ENCODE results near the gene RNGTT.

The RNGTT gene

GRCh38 chr6:88872962-88873361 lies 90.5 kb downstream of the RNGTT start:
- DNase-seq (ENCODE audit: low read depth), result no peak
- no peak overlapping the region for H3K4me3 ChIP-seq (ENCODE audit: low read depth, low read length)
- TF ChIP-seq, protein P1, sequence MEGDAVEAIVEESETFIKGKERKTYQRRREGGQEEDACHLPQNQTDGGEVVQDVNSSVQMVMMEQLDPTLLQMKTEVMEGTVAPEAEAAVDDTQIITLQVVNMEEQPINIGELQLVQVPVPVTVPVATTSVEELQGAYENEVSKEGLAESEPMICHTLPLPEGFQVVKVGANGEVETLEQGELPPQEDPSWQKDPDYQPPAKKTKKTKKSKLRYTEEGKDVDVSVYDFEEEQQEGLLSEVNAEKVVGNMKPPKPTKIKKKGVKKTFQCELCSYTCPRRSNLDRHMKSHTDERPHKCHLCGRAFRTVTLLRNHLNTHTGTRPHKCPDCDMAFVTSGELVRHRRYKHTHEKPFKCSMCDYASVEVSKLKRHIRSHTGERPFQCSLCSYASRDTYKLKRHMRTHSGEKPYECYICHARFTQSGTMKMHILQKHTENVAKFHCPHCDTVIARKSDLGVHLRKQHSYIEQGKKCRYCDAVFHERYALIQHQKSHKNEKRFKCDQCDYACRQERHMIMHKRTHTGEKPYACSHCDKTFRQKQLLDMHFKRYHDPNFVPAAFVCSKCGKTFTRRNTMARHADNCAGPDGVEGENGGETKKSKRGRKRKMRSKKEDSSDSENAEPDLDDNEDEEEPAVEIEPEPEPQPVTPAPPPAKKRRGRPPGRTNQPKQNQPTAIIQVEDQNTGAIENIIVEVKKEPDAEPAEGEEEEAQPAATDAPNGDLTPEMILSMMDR (conservative IDR thresholded peaks at IDR 0.05; ENCODE audit: low read depth, low read length), result no peak

DNA sequence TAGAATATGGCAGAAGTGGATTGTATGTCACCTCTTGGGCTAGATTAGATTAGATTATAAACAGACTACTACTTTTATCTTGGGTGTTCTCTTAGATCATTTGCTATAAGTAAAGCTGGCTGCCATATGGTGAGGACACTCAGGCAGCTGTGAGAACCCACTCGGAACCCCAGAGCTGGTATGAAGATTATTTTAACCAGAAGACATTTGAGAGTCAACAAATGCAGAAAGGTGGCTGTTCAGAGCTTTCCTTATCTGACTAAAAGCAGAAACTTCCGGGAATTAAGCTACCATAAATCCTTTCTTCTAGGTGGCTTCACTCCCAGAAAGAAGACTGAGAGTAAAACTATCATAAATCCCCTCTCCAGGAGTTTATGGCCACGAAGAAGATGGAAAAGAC lies 91.9 kb downstream of the RNGTT start:
- TF ChIP-seq, protein P1 (conservative IDR thresholded peaks at IDR 0.05; ENCODE audit: low read depth, low read length), result no peak
- H3K4me3 ChIP-seq (ENCODE audit: low read depth, low read length), result no peak overlapping the region
- DNase-seq (ENCODE audit: low read depth), result no peak

GRCh38 chr6:88870717-88871330 lies 92.6 kb downstream of the RNGTT start:
- TF ChIP-seq, protein P1 (conservative IDR thresholded peaks at IDR 0.05; ENCODE audit: low read depth, low read length), result peak; percentile 66
- H3K4me3 ChIP-seq (ENCODE audit: low read depth, low read length), result no peak overlapping the region
- peak; percentile 85 for DNase-seq (ENCODE audit: low read depth)

DNA sequence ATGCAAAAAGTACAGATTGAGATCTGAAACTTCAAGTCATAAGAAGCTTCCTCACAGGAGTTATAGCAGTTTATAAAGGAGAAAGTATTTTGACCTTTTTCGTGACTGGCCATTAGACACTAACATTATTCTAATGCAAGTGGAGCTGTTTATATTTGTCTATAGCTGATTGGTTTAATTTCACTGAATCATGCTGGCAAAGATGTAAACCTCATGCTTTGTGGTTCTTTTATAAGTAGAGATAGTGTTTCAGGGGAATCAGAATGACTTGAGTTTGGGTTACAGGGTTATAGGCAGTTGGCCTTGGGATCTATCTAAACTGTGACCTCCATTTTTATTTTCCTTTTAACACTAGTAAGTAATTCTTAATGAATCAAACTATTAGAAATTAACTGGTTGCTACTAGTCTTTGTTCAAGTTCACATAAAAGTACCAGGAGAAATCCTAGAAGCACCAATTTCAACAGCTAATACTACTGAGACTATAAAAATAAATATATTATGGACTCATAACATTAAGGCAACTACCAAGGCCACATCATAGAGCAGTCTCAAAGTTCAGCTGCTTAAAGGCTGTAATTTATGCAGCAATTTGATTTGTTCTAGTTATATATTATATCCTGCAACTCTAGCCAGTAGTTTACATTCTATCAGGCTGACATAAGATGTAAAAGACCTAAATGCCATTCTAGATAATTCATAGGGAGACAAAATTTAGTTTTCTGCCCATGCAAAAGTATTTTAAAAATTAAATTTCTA lies 94.0 kb downstream of the RNGTT start:
- peak; percentile 41 for DNase-seq (ENCODE audit: low read depth)
- no peak overlapping the region for H3K4me3 ChIP-seq (ENCODE audit: low read depth, low read length)
- TF ChIP-seq, protein P1 (conservative IDR thresholded peaks at IDR 0.05; ENCODE audit: low read depth, low read length), result no peak

DNA sequence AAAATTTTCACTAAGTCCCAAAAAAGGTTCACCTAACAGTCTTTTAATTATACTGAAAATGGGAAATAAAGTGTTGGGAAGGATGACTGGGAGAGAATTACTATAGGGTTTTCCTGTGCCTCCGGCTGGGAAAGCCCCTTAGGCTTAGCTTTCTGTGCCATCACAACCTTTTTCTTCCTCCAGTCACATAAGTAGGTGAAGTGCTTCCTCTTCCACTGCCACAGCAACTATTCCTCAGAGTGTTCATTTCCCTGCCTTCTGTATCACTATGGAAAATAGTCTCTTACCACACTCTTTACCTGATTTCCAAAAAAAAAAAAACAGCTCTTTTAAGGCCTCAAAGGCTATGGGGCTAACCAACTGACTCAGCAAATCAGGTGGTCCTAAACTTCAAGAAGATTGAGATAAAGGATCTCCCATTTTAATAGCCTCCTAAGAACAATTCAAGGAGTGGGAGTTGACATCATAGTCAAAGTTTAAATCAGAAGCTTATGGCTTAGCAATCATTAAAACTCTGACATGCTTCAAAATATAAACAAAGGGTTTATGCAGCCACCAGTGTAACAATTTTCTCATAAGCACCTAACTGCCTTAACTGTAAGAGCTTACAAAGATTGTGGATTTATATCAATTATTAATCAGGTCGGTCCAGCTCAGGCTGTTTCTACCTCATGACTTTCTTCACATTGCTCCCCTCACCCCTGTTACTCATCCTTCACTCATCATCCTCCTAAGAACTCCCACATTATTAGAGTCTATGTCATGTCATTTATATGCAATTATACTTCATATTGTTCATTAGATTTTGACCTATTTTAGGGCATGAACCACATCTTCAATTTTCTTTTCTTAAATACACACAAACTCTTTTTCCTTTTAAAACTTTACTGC lies 95.3 kb downstream of the RNGTT start:
- DNase-seq (ENCODE audit: low read depth), result peak; percentile 37
- TF ChIP-seq, protein P1 (conservative IDR thresholded peaks at IDR 0.05; ENCODE audit: low read depth, low read length), result no peak
- no peak overlapping the region for H3K4me3 ChIP-seq (ENCODE audit: low read depth, low read length)

DNA sequence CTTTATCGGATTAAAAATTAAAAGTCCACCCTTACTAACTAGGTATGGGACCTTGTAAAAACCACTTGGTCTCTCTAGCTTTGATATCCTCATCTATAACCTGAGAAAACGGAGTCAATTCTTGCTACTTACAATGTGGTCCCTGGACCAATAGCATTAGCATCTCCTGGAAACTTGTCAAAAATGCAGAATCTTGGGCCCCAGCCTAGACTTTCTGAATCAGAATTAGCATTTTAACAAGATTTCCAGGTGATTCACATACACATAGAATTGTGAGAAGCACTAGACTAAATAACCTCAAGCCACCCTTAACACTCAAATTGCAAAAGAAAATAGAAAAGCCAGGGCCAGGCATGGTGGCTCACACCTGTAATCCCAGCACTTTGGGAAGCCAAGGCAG lies 96.6 kb downstream of the RNGTT start:
- no peak overlapping the region for H3K4me3 ChIP-seq (ENCODE audit: low read depth, low read length)
- no peak for DNase-seq (ENCODE audit: low read depth)
- TF ChIP-seq, protein P1 (conservative IDR thresholded peaks at IDR 0.05; ENCODE audit: low read depth, low read length), result no peak
